Measurements from ENCODE around the gene KRT33A.

- TF ChIP-seq CTCF (IDR thresholded peaks at IDR 0.05): no peak
- no peak for TF ChIP-seq POLR2AphosphoS5 (IDR thresholded peaks at IDR 0.05)
- TF ChIP-seq EP300 (IDR thresholded peaks at IDR 0.05): no peak
These were observed 46.5 kb downstream of the KRT33A start for GRCh38 chr17:41304091-41304490.

Measured in gastroesophageal sphincter (tissue), 3 donors.